Measurements from ENCODE around the gene RBM44. TPM values are rescaled to one million over a fixed set of nuclear protein-coding genes. Genes with fewer than 3 reads are reported as not detected.

The RBM44 gene
- total and polyA plus RNA-seq, 7 donors: 0.12 to 1.7 (median 0.71) TPM; not detected in 2

DNA sequence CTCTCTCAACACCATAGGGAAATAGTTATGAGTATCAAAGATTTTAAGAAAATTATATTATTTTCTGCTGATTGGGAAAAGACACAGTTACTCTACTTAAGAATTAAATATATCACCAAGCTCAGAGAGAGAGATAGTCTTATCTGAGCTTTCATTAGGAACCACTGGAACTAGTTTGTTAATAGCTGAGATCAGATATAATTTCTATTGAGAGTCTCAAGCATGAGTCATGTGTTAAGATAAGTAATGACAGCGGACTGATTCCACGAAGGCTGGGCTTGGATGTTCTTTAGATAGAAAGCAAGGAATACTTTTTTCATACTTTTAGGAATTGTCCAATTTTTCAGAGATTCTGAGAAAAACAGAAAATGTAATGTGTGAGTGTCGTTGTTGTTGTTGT lies 44.4 kb upstream of the RBM44 start:
- WGBS, 2 donors: 92 to 94% methylated on average over 3 of the region's 3 CpGs
- intact Hi-C loops (cut with DNase I): no loop called here
- H3K27me3 ChIP-seq: no peaks in the 10 kb centered on the region
- no peak overlapping the region for H3K27ac ChIP-seq
- no peak for TF ChIP-seq POLR2AphosphoS5 (IDR thresholded peaks at IDR 0.05)
- no peak for TF ChIP-seq POLR2A (IDR thresholded peaks at IDR 0.05)
- no peak for TF ChIP-seq EP300 (IDR thresholded peaks at IDR 0.05)
- TF ChIP-seq, protein P1, sequence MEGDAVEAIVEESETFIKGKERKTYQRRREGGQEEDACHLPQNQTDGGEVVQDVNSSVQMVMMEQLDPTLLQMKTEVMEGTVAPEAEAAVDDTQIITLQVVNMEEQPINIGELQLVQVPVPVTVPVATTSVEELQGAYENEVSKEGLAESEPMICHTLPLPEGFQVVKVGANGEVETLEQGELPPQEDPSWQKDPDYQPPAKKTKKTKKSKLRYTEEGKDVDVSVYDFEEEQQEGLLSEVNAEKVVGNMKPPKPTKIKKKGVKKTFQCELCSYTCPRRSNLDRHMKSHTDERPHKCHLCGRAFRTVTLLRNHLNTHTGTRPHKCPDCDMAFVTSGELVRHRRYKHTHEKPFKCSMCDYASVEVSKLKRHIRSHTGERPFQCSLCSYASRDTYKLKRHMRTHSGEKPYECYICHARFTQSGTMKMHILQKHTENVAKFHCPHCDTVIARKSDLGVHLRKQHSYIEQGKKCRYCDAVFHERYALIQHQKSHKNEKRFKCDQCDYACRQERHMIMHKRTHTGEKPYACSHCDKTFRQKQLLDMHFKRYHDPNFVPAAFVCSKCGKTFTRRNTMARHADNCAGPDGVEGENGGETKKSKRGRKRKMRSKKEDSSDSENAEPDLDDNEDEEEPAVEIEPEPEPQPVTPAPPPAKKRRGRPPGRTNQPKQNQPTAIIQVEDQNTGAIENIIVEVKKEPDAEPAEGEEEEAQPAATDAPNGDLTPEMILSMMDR (IDR thresholded peaks at IDR 0.05): no peak
- no peak for DNase-seq
- no peaks in the 10 kb centered on the region for H3K4me1 ChIP-seq
- peaks cover 8 to 100% (median 74%) of the 10 kb centered on the region in 4 donors for H3K36me3 ChIP-seq
- H3K4me3 ChIP-seq: no peak overlapping the region
- no peaks in the 10 kb centered on the region for H3K9me3 ChIP-seq

DNA sequence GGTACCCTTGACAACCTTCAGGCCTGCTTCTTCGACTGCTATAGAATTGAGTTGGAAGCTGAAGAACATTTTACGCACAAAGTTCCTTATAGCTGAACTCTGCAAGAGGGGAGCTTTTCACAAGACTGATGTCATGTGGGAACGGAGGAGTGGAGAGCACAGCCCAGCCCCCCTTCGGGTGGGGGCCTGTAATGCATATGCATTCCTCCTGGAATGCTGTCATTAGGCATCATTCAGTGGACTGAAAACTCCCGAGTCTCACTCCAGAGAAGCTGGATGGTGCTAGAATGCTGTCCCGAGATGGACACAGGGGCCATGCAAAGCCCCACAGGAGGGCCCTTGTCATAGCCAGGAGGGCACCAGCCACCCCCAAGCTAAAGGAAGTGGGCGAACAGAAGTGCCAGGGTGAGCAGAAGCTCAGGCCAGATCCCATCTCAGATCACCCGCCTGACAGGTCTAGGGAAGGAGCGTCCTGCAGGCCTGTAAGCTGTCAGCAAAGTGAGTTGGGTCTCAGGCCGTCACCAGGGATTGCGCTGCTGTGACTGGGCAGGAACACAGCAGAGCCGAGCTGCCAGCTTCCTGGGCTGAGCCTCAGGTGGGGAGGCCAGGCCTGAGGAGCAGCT lies 43.8 kb upstream of the RBM44 start:
- TF ChIP-seq EP300 (IDR thresholded peaks at IDR 0.05) (no peak), POLR2A (IDR thresholded peaks at IDR 0.05) (no peak), POLR2AphosphoS5 (IDR thresholded peaks at IDR 0.05) (no peak)
- TF ChIP-seq, protein P1 (IDR thresholded peaks at IDR 0.05): no peak
- intact Hi-C loops (cut with DNase I): no loop called here
- WGBS, 2 donors: 94% methylated on average over 12 of the region's 12 CpGs
- Histone ChIP-seq H3K27ac (no peak overlapping the region), H3K4me3 (no peak overlapping the region), H3K4me1 (no peaks in the 10 kb centered on the region), H3K27me3 (no peaks in the 10 kb centered on the region), H3K36me3 (peaks cover 8 to 100% (median 72%) of the 10 kb centered on the region in 4 donors), H3K9me3 (no peaks in the 10 kb centered on the region)
- DNase-seq: no peak

DNA sequence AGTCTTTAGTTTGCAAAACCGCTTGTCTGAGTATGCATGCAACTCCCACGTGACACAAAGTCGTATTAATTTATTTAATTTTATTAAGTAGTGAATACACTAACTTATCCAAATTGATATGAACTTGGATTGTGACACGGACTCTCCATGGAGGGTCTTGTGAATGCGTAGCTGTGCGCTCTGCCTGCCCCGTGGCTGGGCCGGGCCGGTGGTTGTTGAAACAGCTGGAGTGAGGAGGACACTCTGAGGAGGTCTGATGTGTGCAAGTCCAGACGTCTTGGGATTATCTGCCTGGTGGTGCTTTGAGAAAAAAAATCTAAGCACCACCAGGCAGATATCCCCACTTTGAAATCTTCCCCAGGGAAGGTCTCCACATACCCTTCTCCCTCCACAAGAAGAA lies 41.0 kb upstream of the RBM44 start:
- no peak for DNase-seq
- TF ChIP-seq POLR2AphosphoS5 (IDR thresholded peaks at IDR 0.05): no peak
- no peak for TF ChIP-seq EP300 (IDR thresholded peaks at IDR 0.05)
- TF ChIP-seq, protein P1 (IDR thresholded peaks at IDR 0.05): no peak
- TF ChIP-seq POLR2A (IDR thresholded peaks at IDR 0.05): no peak
- intact Hi-C loops (cut with DNase I): no loop called here
- Histone ChIP-seq H3K27ac (no peak overlapping the region), H3K27me3 (no peaks in the 10 kb centered on the region), H3K36me3 (peaks cover 4 to 95% (median 73%) of the 10 kb centered on the region in 4 donors), H3K9me3 (no peaks in the 10 kb centered on the region), H3K4me3 (no peak overlapping the region), H3K4me1 (peaks cover 0 to 8% (median 0%) of the 10 kb centered on the region in 4 donors)
- WGBS, 2 donors: 92 to 94% methylated on average over 10 of the region's 10 CpGs

DNA sequence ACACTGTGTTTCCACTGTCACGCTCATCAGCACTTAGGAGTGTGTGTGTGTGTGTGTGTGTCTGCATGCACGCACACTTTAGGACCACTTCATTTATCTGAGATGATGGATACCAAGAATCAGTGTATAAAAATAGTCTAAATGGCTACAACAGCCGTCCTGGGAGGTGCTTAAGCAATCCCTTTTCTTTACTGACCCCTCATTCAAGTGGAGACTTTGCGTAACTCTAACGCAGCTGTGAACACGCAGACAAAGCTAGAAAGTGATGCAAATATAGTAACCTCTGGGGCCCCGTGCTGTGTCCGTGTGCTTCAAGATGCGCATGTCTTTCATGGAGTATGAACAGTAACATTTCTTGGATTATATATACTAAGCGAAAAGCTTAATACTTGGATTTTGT lies 40.4 kb upstream of the RBM44 start:
- H3K36me3 ChIP-seq: peaks cover 4 to 95% (median 71%) of the 10 kb centered on the region in 4 donors
- TF ChIP-seq, protein P1 (IDR thresholded peaks at IDR 0.05): no peak
- TF ChIP-seq POLR2A (IDR thresholded peaks at IDR 0.05) (no peak), POLR2AphosphoS5 (IDR thresholded peaks at IDR 0.05) (no peak), EP300 (IDR thresholded peaks at IDR 0.05) (no peak)
- no peak overlapping the region for H3K4me3 ChIP-seq
- WGBS, 2 donors: 95 to 96% methylated on average over 10 of the region's 10 CpGs
- intact Hi-C loops (cut with DNase I): no loop called here
- H3K27me3 ChIP-seq: no peaks in the 10 kb centered on the region
- H3K4me1 ChIP-seq: peaks cover 0 to 8% (median 0%) of the 10 kb centered on the region in 4 donors
- H3K27ac ChIP-seq: no peak overlapping the region
- H3K9me3 ChIP-seq: no peaks in the 10 kb centered on the region
- DNase-seq: no peak

DNA sequence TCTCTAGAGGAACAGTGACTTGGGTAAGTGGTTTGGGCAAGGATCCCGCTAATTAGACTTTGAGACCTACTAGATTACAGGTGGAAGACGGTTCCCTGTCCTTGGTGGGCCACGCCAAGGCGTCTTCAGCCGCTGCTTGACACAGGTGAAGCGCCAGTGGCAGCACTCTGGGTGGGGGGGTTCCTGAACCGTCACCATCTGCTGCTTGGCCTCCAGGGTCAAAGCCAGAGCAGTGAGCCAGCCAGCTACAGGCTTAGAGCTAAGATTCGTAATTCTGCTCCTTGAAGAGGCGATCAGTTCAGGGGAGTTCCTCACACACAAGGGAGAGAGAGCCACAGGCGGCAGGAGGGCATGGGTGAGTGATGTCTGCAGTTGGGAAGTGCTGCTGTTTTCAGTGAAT lies 39.4 kb upstream of the RBM44 start:
- Histone ChIP-seq H3K9me3 (no peaks in the 10 kb centered on the region), H3K27ac (no peak overlapping the region), H3K4me1 (peaks cover 0 to 8% (median 0%) of the 10 kb centered on the region in 4 donors), H3K36me3 (peaks cover 4 to 95% (median 67%) of the 10 kb centered on the region in 4 donors), H3K4me3 (no peak overlapping the region), H3K27me3 (no peaks in the 10 kb centered on the region)
- DNase-seq: no peak
- whole genome bisulfite sequencing, 2 donors: 91 to 94% methylated on average over 10 of the region's 10 CpGs
- intact Hi-C loops (cut with DNase I): no loop called here
- no peak for TF ChIP-seq POLR2A (IDR thresholded peaks at IDR 0.05)
- TF ChIP-seq EP300 (IDR thresholded peaks at IDR 0.05): no peak
- no peak for TF ChIP-seq POLR2AphosphoS5 (IDR thresholded peaks at IDR 0.05)
